Esophagus (tissue), 2 donors: ENCODE data around the gene PODXL2. TPM values are rescaled to one million over a fixed set of nuclear protein-coding genes. Genes with fewer than 3 reads are reported as not detected.

Source experiments
- H3K27ac ChIP-seq, 2 donors: one replicate each; pipeline ENCODE4 v1.5.1; 2013; ENCODE audit warnings: low read depth in 2 of 2, mild to moderate bottlenecking in 2 of 2, inconsistent platforms in 1 of 2, low read length in 1 of 2, moderate library complexity in 1 of 2
- H3K27me3 ChIP-seq, 2 donors: one replicate each; pipeline ENCODE4 v1.6.1; 2013; ENCODE audit warnings: low read length in 2 of 2, control low read depth in 1 of 2, mild to moderate bottlenecking in 1 of 2; ENCODE audit not compliant: insufficient read depth in 2 of 2, control insufficient read depth in 1 of 2
- H3K36me3 ChIP-seq, 2 donors: one replicate each; pipeline ENCODE4 v1.6.1; 2013; ENCODE audit warnings: low read length in 1 of 2; ENCODE audit not compliant: control insufficient read depth in 2 of 2, insufficient read depth in 2 of 2
- H3K4me1 ChIP-seq, 2 donors: one replicate each; pipeline ENCODE4 v1.6.1; 2013; ENCODE audit warnings: low read length in 1 of 2; ENCODE audit not compliant: control insufficient read depth in 2 of 2, insufficient read depth in 2 of 2
- H3K4me3 ChIP-seq, 2 donors: one replicate each; pipeline ENCODE4 v1.5.1; 2013; ENCODE audit warnings: low read length in 2 of 2, mild to moderate bottlenecking in 2 of 2, low read depth in 1 of 2, moderate library complexity in 1 of 2
- H3K9me3 ChIP-seq, 2 donors: one replicate each; pipeline ENCODE4 v1.6.1; 2013; ENCODE audit warnings: mild to moderate bottlenecking in 2 of 2, low read depth in 1 of 2, low read length in 1 of 2, moderate library complexity in 1 of 2; ENCODE audit not compliant: control insufficient read depth in 2 of 2, insufficient read depth in 1 of 2
- WGBS, 2 donors: extraction: QIAGEN DNeasy Blood & Tissue Kit; methylation state at CpG; one replicate each; pipeline ENCODE4 v1.1.7; 2013; 5-methylcytosine and 5-hydroxymethylcytosine counted together
- polyA plus RNA-seq, 2 donors: library from polyadenylated mRNA; stranded (reverse); fragments of 200-250 nt; gene quantifications; one replicate each; pipeline ENCODE4 v1.2.3, GENCODE V29; 2013
- donor health status: healthy with polysubstance abuse.
- donor health status: Bipolar disorder and iron deficiency.

The PODXL2 gene
- polyA plus RNA-seq, 2 donors, result 2.5 to 3.6 TPM

GRCh38 chr3:127692501-127693335 is 63.7 kb downstream of the PODXL2 start:
- Histone ChIP-seq H3K36me3 (peaks cover 8 to 28% of the 10 kb centered on the region in 2 donors), H3K4me1 (peaks cover 0 to 12% of the 10 kb centered on the region in 2 donors), H3K27ac (no peak overlapping the region), H3K4me3 (no peak overlapping the region), H3K9me3 (no peaks in the 10 kb centered on the region), H3K27me3 (no peaks in the 10 kb centered on the region)
- WGBS, 2 donors, result 86 to 91% methylated on average over 21 of the region's 21 CpGs

GRCh38 chr3:127693336-127693843 is 64.4 kb downstream of the PODXL2 start:
- H3K36me3 ChIP-seq, result peaks cover 8 to 28% of the 10 kb centered on the region in 2 donors
- no peaks in the 10 kb centered on the region for H3K27me3 ChIP-seq
- WGBS, 2 donors, result 89% methylated on average over 7 of the region's 7 CpGs
- no peaks in the 10 kb centered on the region for H3K9me3 ChIP-seq
- H3K27ac ChIP-seq, result no peak overlapping the region
- peaks cover 0 to 14% of the 10 kb centered on the region in 2 donors for H3K4me1 ChIP-seq
- no peak overlapping the region for H3K4me3 ChIP-seq

GRCh38 chr3:127694467-127695215 is 65.7 kb downstream of the PODXL2 start:
- Histone ChIP-seq H3K36me3 (peaks cover 8 to 23% of the 10 kb centered on the region in 2 donors), H3K4me3 (no peak overlapping the region), H3K4me1 (peaks cover 0 to 16% of the 10 kb centered on the region in 2 donors), H3K9me3 (no peaks in the 10 kb centered on the region), H3K27ac (no peak overlapping the region), H3K27me3 (no peaks in the 10 kb centered on the region)
- 70% methylated on average over 17 of the region's 17 CpGs for WGBS, 2 donors

GRCh38 chr3:127697551-127698240 is 68.7 kb downstream of the PODXL2 start:
- Histone ChIP-seq H3K4me3 (peak overlapping the region in 1 of 2 donors; percentile 5), H3K9me3 (no peaks in the 10 kb centered on the region), H3K4me1 (peaks cover 0 to 26% of the 10 kb centered on the region in 2 donors), H3K27me3 (no peaks in the 10 kb centered on the region), H3K36me3 (peaks cover 3 to 8% of the 10 kb centered on the region in 2 donors), H3K27ac (peak overlapping the region; percentile 89 to 90)
- WGBS, 2 donors, result 28 to 33% methylated on average over 16 of the region's 16 CpGs

GRCh38 chr3:127698286-127698685 is 69.3 kb downstream of the PODXL2 start:
- Histone ChIP-seq H3K4me3 (no peak overlapping the region), H3K27me3 (no peaks in the 10 kb centered on the region), H3K9me3 (no peaks in the 10 kb centered on the region), H3K36me3 (peaks cover 2 to 3% of the 10 kb centered on the region in 2 donors), H3K4me1 (peaks cover 0 to 26% of the 10 kb centered on the region in 2 donors), H3K27ac (peak overlapping the region; percentile 89 to 90)
- 65 to 75% methylated on average over 3 of the region's 3 CpGs for WGBS, 2 donors

- H3K9me3 ChIP-seq, result no peaks in the 10 kb centered on the region
- peak overlapping the region; percentile 89 to 90 for H3K27ac ChIP-seq
- no peak overlapping the region for H3K4me3 ChIP-seq
- peaks cover 0 to 5% of the 10 kb centered on the region in 2 donors for H3K36me3 ChIP-seq
- no peaks in the 10 kb centered on the region for H3K27me3 ChIP-seq
- WGBS, 2 donors, result 76 to 77% methylated on average over 6 of the region's 6 CpGs
- H3K4me1 ChIP-seq, result peaks cover 0 to 26% of the 10 kb centered on the region in 2 donors
These were observed 69.9 kb downstream of the PODXL2 start for GRCh38 chr3:127698691-127699415.

- H3K4me1 ChIP-seq, result peaks cover 0 to 26% of the 10 kb centered on the region in 2 donors
- H3K9me3 ChIP-seq, result no peaks in the 10 kb centered on the region
- H3K27ac ChIP-seq, result peak overlapping the region; percentile 7 to 50
- no peaks in the 10 kb centered on the region for H3K27me3 ChIP-seq
- no peak overlapping the region for H3K4me3 ChIP-seq
- H3K36me3 ChIP-seq, result peaks cover 0 to 2% of the 10 kb centered on the region in 2 donors
- WGBS, 2 donors, result 77 to 82% methylated on average over 9 of the region's 9 CpGs
These were observed 70.7 kb downstream of the PODXL2 start for GRCh38 chr3:127699416-127700300.

- Histone ChIP-seq H3K27ac (peak overlapping the region in 1 of 2 donors; percentile 9), H3K27me3 (no peaks in the 10 kb centered on the region), H3K4me1 (peaks cover 0 to 26% of the 10 kb centered on the region in 2 donors), H3K4me3 (no peak overlapping the region), H3K9me3 (no peaks in the 10 kb centered on the region), H3K36me3 (peaks cover 0 to 2% of the 10 kb centered on the region in 2 donors)
- 74 to 80% methylated on average over 5 of the region's 5 CpGs for WGBS, 2 donors
These were observed 71.4 kb downstream of the PODXL2 start for GRCh38 chr3:127700406-127700805.
